Calu3 (cell line): Measurements from ENCODE around the gene MLN. TPM values are rescaled to one million over a fixed set of nuclear protein-coding genes. Genes with fewer than 3 reads are reported as not detected.
A peak's percentile ranks its signal among the peaks of the same experiment; 100 is the strongest.

ENCODE experiments used
- BruUV-seq: library from RNA; stranded (reverse); fragments of 400-500 nt; replicated peaks from 2 replicates; lab custom pipeline; 2021; lab: Mats Ljungman, UMichigan
- CTCF ChIA-PET: fragments of 300-600 bp; sonication (Branson Sonifier 250); formaldehyde crosslinking; loops from one replicate; lab custom pipeline; 2022; ENCODE audit warnings: antibody characterized with exemption; lab: Charles Lee
- DNase-seq: peaks from one replicate; pipeline ENCODE4 v3.0.0; 2022
- H3K27ac Mint-ChIP-seq: one replicate; pipeline ENCODE4 v1.8.0; 2022; ENCODE audit warnings: mixed read lengths; ENCODE audit not compliant: unreplicated experiment
- H3K27me3 Mint-ChIP-seq: one replicate; pipeline ENCODE4 v1.8.0; 2022; ENCODE audit warnings: mixed read lengths; ENCODE audit not compliant: unreplicated experiment
- H3K36me3 Mint-ChIP-seq: one replicate; pipeline ENCODE4 v1.8.0; 2022; ENCODE audit warnings: mild to moderate bottlenecking, moderate library complexity, mixed read lengths; ENCODE audit not compliant: insufficient read depth, unreplicated experiment
- H3K4me1 Mint-ChIP-seq: one replicate; pipeline ENCODE4 v1.8.0; 2022; ENCODE audit warnings: mild to moderate bottlenecking, low read depth, mixed read lengths; ENCODE audit not compliant: unreplicated experiment
- H3K4me3 Mint-ChIP-seq: one replicate; pipeline ENCODE4 v1.8.0; 2022; ENCODE audit warnings: mild to moderate bottlenecking, low read depth, moderate library complexity, mixed read lengths; ENCODE audit not compliant: unreplicated experiment
- H3K9me3 Mint-ChIP-seq: one replicate; pipeline ENCODE4 v1.8.0; 2022; ENCODE audit warnings: low read depth, mixed read lengths; ENCODE audit not compliant: unreplicated experiment
- CTCF ChIP-seq: fragments of 200-600 bp; IDR thresholded peaks from one replicate; pipeline ENCODE4 v1.8.0; 2022; ENCODE audit warnings: antibody characterized with exemption; ENCODE audit not compliant: unreplicated experiment
- intact Hi-C: fragments of 100-400 bp; cut with micrococcal nuclease; formaldehyde crosslinking; loops from one replicate; pipeline ENCODE4 v1.10.0; 2022; ENCODE audit not compliant: unreplicated experiment
- total RNA-seq: library from RNA; stranded (reverse); gene quantifications from 2 replicates; pipeline ENCODE4 v1.2.3, GENCODE V29; 2022

MLN gene
- total RNA-seq, 1 experiment from 2014 or later = not detected

- CTCF ChIA-PET = interaction anchor here (0.6 to 0.8 kb wide), 3 partner anchors 11 to 1397 kb away, joined by 3 to 6 read pairs (median 3); no protein-coding TSS in a partner anchor
- no peak for DNase-seq
These were observed 25.2 kb upstream of the MLN start for GRCh38 chr6:33828764-33829731.

GRCh38 chr6:33828452-33828763 is 24.6 kb upstream of the MLN start:
- no peak for TF ChIP-seq CTCF
- Mint-ChIP-seq H3K27me3 (peaks cover 92% of the 10 kb centered on the region), H3K9me3 (no peaks in the 10 kb centered on the region), H3K27ac (no peak overlapping the region), H3K4me3 (no peak overlapping the region), H3K36me3 (no peaks in the 10 kb centered on the region), H3K4me1 (no peaks in the 10 kb centered on the region)
- no TSS peak for BruUV-seq
- intact Hi-C loops = no loop called here
- CTCF ChIA-PET = interaction anchor here (0.8 kb wide), 2 partner anchors 12 to 61 kb away, joined by 3 read pairs; no protein-coding TSS in a partner anchor
- no peak for DNase-seq

More at GRCh38 chr6:33828764-33829731, 25.2 kb upstream of the MLN start:
- H3K4me3 Mint-ChIP-seq = no peak overlapping the region
- no peaks in the 10 kb centered on the region for H3K4me1 Mint-ChIP-seq
- no peaks in the 10 kb centered on the region for H3K36me3 Mint-ChIP-seq
- no TSS peak for BruUV-seq
- no peaks in the 10 kb centered on the region for H3K9me3 Mint-ChIP-seq
- TF ChIP-seq CTCF = no peak
- intact Hi-C loops = no loop called here
- peaks cover 92% of the 10 kb centered on the region for H3K27me3 Mint-ChIP-seq
- no peak overlapping the region for H3K27ac Mint-ChIP-seq

GRCh38 chr6:33827546-33828451 is 24.0 kb upstream of the MLN start:
- H3K4me1 Mint-ChIP-seq = no peaks in the 10 kb centered on the region
- BruUV-seq = no TSS peak
- no peak overlapping the region for H3K4me3 Mint-ChIP-seq
- no peak overlapping the region for H3K27ac Mint-ChIP-seq
- no peaks in the 10 kb centered on the region for H3K36me3 Mint-ChIP-seq
- H3K27me3 Mint-ChIP-seq = peaks cover 93% of the 10 kb centered on the region
- peak; percentile 15 for TF ChIP-seq CTCF
- intact Hi-C loops = no loop called here
- CTCF ChIA-PET = interaction anchor here (0.8 kb wide), 2 partner anchors 13 to 61 kb away, joined by 3 read pairs; no protein-coding TSS in a partner anchor
- H3K9me3 Mint-ChIP-seq = no peaks in the 10 kb centered on the region
- no peak for DNase-seq

GRCh38 chr6:33826537-33826936 is 22.7 kb upstream of the MLN start:
- Mint-ChIP-seq H3K36me3 (no peaks in the 10 kb centered on the region), H3K27ac (no peak overlapping the region), H3K9me3 (no peaks in the 10 kb centered on the region), H3K4me3 (no peak overlapping the region), H3K4me1 (no peaks in the 10 kb centered on the region), H3K27me3 (peaks cover 100% of the 10 kb centered on the region)
- intact Hi-C loops = no loop called here
- peak; percentile 7 for TF ChIP-seq CTCF
- no peak for DNase-seq
- CTCF ChIA-PET = no interaction called here
- BruUV-seq = no TSS peak
